HG02970 (cell line): ENCODE measurements around the gene AKAP13.
"Not testable (repeated sequence)": the region's sequence is repeated elsewhere in the genome, so short reads cannot be mapped to it uniquely, and the experiment has no call there.

Experiments
- ATAC-seq: cut with Tn5 transposase; IDR thresholded peaks from one replicate; pipeline ENCODE4 v1.9.1; 2021; ENCODE audit warnings: mild to moderate bottlenecking, moderate library complexity, moderate number of reproducible peaks; ENCODE audit not compliant: unreplicated experiment, low FRiP score

The AKAP13 gene

DNA sequence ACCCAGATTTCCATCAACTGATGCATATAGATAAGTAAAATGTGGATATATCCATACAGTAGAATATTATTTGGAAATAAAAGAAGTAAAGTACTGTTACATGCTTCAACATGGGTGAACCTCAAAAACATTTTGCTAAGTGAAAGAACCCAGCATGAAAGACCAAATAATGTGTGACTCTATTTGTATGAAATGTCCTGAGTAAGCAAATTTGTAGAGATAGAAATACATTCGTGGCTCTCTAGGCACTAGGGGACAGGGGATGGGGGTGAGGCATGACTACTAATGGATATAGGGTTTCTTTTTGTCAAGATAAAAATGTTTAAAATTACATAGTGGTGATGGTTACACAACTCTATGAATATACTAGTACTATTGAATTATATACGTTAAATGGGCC, 250.6 kb downstream of the AKAP13 start:
- no peak for ATAC-seq

DNA sequence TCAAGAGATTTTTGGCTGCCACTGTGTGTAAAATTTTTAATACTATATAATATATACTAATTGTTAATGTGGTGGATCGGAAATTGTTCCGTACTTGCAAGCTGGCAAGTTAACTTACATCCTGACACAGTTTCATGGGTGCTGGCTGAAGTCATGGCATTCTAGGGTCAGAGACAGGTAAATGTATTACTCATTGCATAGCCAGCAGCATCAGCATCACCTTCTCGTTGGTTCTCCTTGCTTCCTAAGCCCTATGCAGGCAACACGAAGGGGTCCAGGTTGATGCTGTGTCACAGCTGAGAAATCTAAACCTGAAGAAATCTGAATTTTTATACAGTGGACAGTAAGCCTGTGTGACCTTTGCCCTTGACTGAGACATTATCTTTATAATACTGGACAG, 251.6 kb downstream of the AKAP13 start:
- ATAC-seq, result no peak

DNA sequence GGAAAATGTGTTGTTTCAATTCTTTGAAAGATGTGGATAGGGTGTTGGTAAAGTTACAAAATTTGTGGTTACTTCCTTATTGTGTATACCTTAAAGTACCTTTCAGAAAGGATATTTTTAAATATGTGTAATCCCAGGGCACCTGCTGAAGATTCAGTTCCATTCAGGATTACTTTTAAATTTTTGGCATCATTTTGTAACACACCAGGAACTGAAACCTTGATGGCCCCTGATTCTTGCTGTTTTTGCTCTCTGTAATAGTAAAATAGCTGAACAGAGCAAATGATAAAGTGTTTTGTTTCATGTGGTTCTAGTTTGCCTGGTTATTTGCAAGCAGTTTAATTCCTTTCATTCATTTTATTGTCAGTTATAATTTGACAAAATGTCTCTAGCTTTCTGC, 253.5 kb downstream of the AKAP13 start:
- no peak for ATAC-seq

DNA sequence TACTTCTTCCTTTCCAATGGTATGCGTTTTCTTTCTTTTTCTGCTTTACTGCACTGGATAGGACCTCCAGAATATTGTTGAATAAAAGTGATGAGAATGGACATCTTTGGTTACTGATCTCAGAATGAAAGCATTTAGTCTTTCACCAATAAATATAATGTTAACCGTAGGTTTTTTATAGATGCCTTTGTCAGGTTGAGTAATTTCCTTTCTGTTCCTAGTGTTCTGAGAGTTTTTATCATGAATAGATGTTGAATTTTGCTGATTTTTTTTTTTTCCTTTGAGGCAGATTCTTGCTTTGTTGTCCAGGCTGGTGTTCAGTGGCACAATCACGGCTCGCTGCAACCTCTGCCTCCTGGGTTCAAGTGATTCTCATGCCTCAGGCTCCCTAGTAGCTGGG, 255.9 kb downstream of the AKAP13 start:
- no peak for ATAC-seq

DNA sequence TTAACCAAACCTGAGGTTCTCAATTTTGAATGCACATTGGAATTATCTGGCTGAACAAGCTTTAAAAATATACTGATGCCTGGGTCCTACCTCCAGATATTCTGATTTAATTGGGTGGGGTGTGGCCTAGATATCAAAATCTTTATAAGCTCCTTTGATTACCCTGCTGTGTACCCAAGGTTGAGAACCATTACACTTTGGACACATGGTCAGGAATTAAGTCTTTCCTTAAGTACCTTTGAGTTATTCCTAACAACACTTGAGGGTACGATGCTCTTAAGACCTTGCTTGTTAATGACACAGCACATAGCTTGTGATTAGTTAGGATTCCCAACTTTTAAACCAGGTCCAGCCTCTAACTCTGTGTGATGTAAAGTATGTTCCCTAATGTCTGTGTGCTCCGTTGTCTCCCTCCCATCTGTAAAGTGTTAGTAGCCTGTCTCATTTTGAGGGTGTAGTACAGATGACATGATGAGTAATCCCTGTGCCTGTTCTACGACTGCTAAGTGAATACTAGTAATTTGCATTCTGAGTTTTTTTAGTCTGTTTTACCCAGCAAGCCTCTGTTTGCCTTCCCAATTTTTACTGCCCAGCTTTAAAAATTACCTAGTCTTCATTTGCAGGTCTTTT, 259.5 kb downstream of the AKAP13 start:
- no peak for ATAC-seq

DNA sequence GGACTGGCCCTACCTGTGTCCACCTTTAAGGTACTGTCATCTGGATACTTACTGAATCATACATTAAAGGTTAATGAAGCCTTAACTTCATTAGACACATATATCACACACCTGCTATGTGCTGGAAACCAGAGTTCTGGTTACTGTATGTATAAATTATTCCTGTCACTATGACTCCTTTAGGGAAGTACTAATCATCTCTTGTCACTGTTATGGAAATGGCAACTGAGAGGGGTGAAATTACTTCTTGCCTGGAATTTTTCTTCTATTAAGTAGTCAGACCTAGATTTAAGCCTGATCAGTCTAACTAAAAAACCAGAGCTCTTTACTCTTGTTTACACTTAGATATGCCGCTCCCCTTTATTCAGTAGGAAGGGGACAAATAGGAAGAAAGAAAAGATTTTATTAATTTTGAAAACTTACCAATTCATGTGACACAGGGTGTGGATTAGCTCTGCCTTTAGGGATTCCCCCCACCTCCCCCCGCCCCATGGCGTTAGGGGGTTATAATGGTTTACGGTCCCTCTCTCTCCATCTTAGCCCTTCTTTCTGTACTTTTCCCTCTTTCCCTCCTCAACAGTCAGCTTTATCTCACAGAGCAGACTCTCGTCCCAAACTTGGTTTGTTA, 261.8 kb downstream of the AKAP13 start:
- no peak for ATAC-seq

DNA sequence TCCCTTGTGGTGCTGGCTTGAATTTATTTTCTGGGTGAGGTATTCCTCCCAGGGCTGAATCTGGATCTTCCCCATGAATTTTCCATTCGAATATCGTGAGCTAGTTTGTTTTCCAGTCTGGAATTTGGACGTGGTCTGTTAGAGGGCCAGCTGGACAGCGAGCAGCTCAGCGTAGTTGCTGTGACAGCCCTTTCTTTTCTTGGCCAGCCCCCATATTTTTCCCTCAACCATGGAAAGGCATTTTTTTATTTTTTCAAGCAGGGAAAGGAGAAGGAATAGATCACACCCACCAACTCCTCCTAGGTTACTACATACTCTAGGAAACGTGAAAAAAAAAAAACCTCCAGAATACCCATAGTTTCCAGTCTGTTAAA, 262.3 kb downstream of the AKAP13 start:
- no peak for ATAC-seq

DNA sequence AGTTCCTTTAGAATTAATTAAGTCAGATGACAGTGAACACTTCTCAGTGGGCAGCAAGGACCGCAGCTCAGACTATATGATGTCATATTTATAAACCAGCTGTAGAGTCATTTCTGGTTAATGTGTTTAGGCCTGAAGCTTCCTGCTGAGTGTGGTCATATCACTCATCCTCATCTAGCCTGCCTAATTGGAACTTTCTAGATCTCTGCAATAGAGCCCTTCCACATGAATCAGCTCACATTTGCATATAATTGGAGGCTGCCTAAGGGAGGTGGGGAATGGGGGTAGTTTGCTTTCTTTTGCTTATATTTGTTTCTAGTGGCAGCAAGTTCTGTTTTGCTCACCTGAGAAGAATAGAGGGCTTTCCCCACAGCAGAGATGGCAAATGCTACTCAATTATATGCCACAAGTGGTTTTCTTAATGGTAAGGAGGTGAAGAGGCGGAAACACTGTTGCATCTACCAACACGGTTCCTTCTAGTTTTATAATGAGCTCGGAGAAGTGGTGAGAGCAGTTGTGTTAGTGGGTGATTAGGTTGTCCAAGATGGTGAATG, 266.2 kb downstream of the AKAP13 start:
- ATAC-seq, result no peak

DNA sequence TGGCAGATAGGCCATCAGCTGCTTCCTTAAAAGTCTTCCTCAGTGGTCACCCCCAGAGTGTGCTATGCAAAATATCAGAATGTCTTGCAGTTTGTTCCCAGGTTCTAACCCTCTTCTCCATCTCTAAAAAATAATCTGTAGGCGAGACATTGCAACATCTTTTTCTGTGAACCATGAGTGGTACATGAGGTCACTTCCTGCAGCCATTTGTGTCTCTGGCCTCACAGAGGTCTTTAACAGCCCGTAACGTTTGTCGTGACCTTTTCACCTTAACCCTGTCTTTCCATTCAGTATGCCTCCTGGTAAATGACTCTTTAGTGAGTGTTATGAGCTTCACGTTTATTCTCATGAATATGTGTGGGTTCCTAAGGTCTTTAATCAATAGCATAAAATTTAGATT, 269.0 kb downstream of the AKAP13 start:
- ATAC-seq, result no peak

DNA sequence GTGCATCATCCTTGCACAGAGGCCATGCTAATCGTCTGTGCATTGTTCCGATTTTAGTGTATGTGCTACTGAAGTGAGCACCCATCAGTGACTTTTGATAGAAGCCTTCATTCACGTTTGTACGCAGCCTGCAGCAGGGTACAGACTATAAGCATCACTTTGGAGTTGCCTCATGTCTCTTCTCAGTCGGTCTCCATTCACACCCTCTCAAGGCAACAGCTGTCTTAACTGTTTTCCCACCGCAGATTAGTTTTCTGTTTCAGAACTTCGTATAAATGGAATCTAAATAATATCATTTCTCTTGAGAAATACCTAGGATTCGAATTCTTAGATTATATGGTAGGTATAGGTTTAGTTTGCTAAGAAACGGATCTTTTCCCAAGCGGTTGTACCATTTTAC, 271.1 kb downstream of the AKAP13 start:
- ATAC-seq, result no peak

DNA sequence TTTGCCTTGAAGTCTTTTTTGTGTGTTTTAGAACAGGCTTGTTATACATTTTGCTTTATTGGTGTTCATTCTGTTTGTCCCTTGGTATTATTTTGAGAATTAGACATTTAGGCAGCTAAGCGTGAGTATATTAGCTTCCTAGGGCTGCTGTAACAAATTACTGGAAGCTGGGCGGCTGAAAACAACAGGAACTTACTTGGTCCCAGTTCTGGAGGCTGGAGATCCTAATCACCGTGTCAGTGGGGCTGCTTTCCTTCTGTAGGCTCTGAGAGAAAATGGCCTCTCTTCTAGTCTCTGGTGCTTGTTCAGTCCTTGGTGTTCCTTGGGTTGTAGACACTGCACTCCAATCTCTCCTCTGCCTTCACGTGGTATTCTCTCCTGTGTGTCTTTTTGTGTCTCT, 272.1 kb downstream of the AKAP13 start:
- no peak for ATAC-seq

DNA sequence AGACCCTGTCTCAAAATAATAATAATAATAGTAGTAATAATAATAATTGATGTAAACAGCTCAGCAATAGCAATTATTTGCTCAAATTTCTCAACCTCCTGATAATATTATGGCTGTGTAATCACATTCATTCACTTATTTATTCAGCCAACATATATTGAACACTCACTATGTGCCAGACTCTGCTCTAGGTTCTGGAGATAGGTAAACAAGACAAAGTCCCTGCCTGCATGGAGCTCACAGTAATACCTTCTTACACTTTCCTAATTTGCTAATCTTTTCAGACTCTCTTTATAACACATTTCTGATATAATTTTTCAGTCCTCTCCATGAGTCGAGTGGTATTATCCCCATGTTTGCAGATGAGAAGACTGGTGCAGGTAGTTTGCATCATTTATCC, 276.7 kb downstream of the AKAP13 start:
- no peak for ATAC-seq

DNA sequence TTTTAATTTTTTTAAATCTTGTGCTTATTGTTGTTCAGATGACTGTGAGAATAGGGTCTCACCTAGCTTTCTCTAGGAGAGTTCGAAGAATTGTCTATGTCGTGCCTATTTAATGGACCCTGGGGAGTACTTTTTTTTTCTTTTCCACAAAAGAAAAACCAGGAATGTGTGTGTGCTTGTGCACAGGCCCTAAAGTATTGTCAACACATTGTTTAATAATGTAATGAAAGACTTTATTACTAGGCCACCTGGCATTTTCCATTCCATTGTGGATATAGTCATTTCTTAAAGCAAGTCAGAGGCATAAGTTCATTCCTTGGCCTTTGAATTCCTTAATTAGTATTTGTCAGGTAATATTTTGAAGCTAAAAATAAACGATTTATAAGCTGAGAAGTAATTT, 278.4 kb downstream of the AKAP13 start:
- ATAC-seq, result no peak

DNA sequence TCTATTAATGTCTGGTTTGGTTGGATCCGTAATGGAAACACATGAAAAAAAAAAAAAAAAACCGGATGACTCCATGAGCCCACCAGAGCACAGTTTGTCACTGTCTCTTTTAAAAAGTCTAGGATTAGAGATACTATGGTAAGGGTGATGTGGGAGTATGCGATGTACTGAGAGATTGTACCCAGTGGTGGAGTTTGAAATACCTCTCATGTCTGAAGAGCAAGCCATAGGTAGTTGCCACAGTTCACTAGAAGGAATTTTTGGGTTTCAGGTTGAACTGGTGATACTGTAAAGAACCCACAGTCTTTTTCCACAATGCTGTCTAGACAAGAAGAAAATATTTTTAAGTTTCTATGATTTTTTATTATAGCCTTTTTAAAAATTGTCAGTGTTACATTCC, 281.5 kb downstream of the AKAP13 start:
- no peak for ATAC-seq

DNA sequence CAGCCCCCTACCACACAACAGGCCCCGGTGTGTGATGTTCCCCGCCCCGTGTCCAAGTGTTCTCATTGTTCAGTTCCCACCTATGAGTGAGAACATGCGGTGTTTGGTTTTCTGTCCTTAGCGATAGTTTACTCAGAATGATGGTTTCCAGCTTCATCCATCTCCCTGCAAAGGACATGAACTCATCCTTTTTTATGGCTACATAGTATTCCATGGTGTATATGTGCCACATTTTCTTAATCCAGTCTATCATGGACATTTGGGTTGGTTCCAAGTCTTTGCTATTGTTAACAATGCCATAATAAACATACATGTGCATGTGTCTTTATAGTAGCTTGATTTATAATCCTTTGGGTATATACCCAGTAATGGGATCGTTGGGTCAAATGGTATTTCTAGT, 285.3 kb downstream of the AKAP13 start:
- ATAC-seq, result not testable (repeated sequence)

DNA sequence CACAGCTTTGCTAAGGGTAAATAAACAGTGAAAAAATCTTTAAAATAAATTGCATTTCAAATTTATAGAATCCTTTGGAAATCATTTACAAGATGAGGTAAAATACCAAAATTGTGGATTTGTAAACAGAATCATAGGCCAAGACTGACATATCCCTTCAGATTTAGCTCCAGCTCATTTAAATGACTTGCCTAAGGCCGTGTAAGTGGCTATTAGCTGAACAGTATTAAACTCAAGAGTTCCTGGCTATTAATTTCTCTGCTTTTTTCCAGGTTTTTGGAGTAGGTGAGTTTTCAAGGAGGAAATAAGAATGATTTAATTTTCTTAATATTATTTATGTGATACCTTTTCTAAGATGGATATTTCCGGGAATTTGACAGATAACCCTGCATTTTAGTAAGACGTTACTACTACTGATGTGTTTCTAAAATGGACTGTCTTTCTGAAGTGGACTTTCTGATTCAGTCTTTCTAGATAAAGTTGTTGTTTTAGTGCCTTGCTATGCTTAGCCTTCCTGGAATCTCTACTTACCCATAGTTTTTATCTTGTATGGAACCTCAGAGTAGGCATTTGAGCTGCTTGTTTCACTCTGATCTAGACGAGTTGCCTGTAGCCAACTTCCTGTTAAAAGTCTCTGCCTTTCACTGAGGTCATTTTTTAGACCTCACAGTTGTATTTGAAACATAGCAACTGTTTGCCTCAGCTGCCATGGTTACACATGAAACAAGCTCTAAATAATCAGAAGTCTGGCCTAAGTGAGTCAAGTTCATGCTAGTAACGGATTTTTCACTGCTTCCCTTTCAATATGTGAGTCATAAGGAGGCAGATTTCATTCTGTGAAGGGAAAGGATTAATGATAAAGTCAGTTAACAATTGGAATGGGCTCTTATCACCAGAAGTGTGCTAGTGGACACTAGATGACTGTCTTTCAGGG, 287.4 kb downstream of the AKAP13 start:
- ATAC-seq, result no peak

DNA sequence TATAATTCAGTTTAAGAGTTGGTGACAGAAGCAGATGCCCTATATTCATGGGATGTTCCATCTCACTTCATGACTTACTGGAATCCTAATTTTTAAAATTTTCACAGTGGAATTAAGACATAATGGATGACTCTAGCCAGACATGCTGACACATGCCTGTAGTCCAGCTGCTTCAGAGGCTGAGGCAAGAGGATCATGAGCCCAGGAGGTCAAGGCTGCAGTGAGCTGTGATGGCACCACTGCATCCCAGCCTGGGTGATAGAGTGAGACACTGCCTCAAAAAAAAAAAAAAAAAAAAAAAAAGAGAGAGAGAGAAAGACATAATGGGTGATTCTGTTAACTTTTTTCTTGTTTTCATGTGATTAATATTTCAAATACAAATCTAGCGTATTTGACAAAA, 290.8 kb downstream of the AKAP13 start:
- no peak for ATAC-seq

DNA sequence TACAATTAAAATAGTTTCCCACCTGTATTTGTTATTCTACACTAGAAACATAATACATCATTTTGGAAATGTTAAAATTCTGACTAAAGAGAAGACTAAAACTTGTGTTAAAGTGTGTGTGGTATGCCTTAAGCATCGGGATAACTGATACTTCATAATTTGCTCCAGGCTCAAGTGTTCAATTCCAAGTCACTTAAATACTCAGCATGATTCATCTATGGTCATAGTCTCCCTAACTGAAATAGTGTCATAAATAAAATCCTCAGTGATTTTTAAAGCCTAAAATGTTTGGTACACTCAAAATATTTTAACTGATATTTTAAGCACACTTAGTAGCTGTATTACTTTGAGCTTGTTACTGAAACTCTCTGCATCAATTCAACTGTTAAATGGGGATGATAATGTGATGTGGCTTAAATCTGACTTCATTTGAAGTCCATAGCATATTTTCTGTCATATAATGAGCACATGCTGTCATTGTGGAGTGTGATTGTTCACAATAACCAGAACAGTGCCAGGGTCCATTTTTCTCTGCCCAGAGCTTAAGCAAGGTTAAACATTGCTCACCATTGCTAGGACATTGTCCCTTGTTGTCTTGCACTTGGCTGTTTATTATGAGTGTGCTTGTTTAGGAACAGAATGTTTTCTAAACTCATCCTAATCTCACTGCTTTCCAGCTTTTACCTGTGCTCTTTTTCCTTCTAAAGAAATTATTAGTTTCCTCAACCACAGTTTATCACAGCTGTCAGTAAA, 292.1 kb downstream of the AKAP13 start:
- no peak for ATAC-seq

DNA sequence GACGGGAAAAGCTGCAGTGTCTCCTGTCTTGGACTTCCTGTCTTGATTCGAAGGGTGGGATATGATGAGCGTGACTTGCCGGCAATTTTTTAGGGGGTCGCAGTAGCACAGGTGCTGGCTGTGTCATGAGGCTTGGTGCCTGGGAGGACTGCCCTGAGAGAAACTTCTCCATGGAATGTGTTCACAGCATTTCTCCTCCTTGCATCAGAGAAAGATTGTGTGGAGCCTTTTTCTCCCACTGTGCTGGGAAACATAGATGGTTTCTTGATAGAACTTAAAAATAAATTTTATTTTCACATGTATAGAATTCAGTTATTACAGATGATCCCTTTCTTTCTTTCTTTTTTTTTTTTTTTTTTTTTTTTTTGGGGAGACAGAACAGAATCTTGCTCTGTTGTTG, 292.9 kb downstream of the AKAP13 start:
- no peak for ATAC-seq

DNA sequence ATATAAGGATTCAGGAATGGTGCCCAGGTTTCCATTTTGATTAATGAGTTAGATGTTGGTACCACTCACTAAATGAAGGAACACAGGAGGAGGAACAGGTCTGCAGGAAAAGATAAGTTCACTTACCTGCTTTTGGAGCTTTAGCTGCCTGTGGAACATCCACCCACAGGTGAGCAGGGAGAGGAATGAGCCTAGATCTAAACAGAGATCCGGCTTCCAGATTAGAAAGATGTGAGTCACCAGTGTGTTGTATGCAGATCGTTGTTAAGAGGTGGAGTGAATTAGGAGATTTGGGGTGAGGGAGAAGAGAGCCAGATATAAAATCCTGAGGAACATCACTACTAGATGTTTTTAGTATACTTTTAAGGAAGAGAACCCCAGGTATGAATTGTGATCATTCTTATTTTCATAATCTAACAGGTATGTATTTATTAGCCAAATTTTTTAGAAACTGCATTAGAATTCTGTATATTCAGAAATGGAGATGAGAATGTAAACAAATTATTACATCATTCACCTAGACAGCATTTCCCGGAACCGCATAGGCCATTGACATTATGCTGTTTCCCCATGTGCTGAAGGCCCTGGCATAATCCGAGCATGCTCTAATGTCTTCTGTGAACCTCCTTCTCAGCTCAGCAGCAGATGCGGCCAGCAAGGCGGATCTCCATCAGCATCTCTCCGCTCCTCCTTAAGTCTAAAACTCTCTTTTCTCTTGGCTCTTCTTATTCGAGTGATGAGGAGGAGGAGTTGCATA, 296.1 kb downstream of the AKAP13 start:
- no peak for ATAC-seq
